ENCODE data around the gene CASP10.

Gene CASP10

GRCh38 chr2:201271917-201272316 is 89.0 kb downstream of the CASP10 start:
- Mint-ChIP-seq H3K4me1 (ENCODE audit: low read depth in 2 of 2) (peaks cover 59 to 85% of the 10 kb centered on the region in 2 donors), H3K27me3 (no peaks in the 10 kb centered on the region), H3K9me3 (no peaks in the 10 kb centered on the region), H3K36me3 (ENCODE audit: insufficient read depth) (peaks cover 97% of the 10 kb centered on the region), H3K27ac (peak overlapping the region; percentile 83 to 98), H3K4me3 (peak overlapping the region; percentile 49 to 59)
- DNase-seq, result no peak
- no peak for ATAC-seq (replicated peaks)

GRCh38 chr2:201273330-201273983 is 90.5 kb downstream of the CASP10 start:
- Mint-ChIP-seq H3K36me3 (ENCODE audit: insufficient read depth) (peaks cover 100% of the 10 kb centered on the region), H3K4me1 (ENCODE audit: low read depth in 2 of 2) (peaks cover 51 to 75% of the 10 kb centered on the region in 2 donors), H3K4me3 (peak overlapping the region; percentile 49 to 59), H3K9me3 (no peaks in the 10 kb centered on the region), H3K27ac (peak overlapping the region; percentile 83 to 98), H3K27me3 (no peaks in the 10 kb centered on the region)
- DNase-seq (no peak), ATAC-seq (replicated peaks) (peak; percentile 72)

DNA sequence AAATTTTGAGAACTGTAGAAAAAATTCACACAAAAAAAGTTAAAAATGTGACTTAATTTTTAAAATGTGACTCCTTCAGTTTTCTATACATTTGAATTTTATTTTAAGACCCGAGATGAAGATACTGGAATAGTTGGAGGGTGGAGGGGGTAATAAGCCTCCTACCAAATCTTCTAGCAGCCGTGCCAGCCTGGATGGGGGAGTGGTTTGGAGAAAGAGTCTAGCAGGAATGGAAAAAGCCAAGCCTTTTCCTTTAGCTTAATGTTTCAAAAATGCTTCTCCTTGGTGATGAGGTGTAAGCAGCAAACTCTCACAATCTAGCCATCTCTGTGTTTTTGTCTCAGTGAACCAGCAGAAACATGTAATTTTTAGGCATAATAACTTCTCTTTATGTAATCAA is 92.1 kb downstream of the CASP10 start:
- no peak for ATAC-seq (replicated peaks)
- no peaks in the 10 kb centered on the region for H3K9me3 Mint-ChIP-seq
- peak overlapping the region; percentile 83 to 98 for H3K27ac Mint-ChIP-seq
- H3K27me3 Mint-ChIP-seq, result no peaks in the 10 kb centered on the region
- H3K4me1 Mint-ChIP-seq (ENCODE audit: low read depth in 2 of 2), result peaks cover 40 to 75% of the 10 kb centered on the region in 2 donors
- no peak overlapping the region for H3K4me3 Mint-ChIP-seq
- no peak for DNase-seq
- peaks cover 100% of the 10 kb centered on the region for H3K36me3 Mint-ChIP-seq (ENCODE audit: insufficient read depth)

DNA sequence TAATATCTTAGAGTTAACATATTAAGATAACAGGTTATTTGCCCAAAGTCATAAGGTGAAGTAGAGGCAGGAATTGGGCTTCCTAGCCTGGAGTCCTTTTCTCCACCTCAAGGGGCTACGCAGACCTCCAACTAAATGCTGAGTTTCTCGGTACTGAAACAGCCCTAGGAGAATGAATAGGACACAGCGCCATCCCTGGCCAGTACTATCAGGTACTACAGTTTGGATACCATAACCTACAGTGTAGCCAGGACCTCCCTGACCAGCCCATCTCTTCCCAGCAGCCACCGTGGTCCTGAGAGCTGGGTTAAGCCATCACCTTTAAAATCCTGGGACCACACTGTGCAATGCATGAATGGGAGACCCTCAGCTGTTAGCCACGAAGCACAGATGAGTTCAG is 93.0 kb downstream of the CASP10 start:
- H3K36me3 Mint-ChIP-seq (ENCODE audit: insufficient read depth), result peaks cover 100% of the 10 kb centered on the region
- H3K9me3 Mint-ChIP-seq, result no peaks in the 10 kb centered on the region
- DNase-seq (no peak), ATAC-seq (replicated peaks) (peak; percentile 29)
- H3K4me1 Mint-ChIP-seq (ENCODE audit: low read depth in 2 of 2), result peaks cover 34 to 72% of the 10 kb centered on the region in 2 donors
- no peaks in the 10 kb centered on the region for H3K27me3 Mint-ChIP-seq
- peak overlapping the region; percentile 19 to 57 for H3K27ac Mint-ChIP-seq
- H3K4me3 Mint-ChIP-seq, result no peak overlapping the region

- Mint-ChIP-seq H3K4me1 (ENCODE audit: low read depth in 2 of 2) (peaks cover 29 to 67% of the 10 kb centered on the region in 2 donors), H3K27me3 (no peaks in the 10 kb centered on the region), H3K27ac (peak overlapping the region; percentile 19 to 57), H3K9me3 (no peaks in the 10 kb centered on the region), H3K4me3 (no peak overlapping the region), H3K36me3 (ENCODE audit: insufficient read depth) (peaks cover 96% of the 10 kb centered on the region)
- ATAC-seq (replicated peaks), result no peak
- no peak for DNase-seq
Observed at GRCh38 chr2:201276511-201276910, 93.6 kb downstream of the CASP10 start.

Data from effector memory CD8-positive, alpha-beta T cell (primary cell).